ENCODE measurements around the gene MATR3. TPM values are rescaled to one million over a fixed set of nuclear protein-coding genes. Genes with fewer than 3 reads are reported as not detected.

Gene MATR3
- total RNA-seq, 1 experiment from 2014 or later: 267 TPM

- no peak overlapping the region for H4K91ac ChIP-seq (ENCODE audit: insufficient read length, low read depth, low read length)
- Mint-ChIP-seq H3K36me3 (ENCODE audit: insufficient read depth in 1 of 3, low read depth in 3 of 3) (no peaks in the 10 kb centered on the region), H3K27me3 (ENCODE audit: low read depth) (no peaks in the 10 kb centered on the region; the same call in none of the 2 replicates), H3K27ac (no peak overlapping the region), H3K4me3 (no peak overlapping the region), H3K9me3 (no peaks in the 10 kb centered on the region), H3K4me1 (peaks cover under 1 to 1% of the 10 kb centered on the region in 2 experiments; a peak in 2 of 4 replicates)
- H3K79me1 ChIP-seq (ENCODE audit: insufficient read depth, low read depth, low read length, poor library complexity, severe bottlenecking): no peaks in the 10 kb centered on the region
- H3K18ac ChIP-seq (ENCODE audit: insufficient read length, low read depth, low read length): no peak overlapping the region
- H2BK5ac ChIP-seq (ENCODE audit: insufficient read length, low read length): no peak overlapping the region
- no peak overlapping the region for H3T11ph ChIP-seq (ENCODE audit: low read length)
- H3K23me2 ChIP-seq (ENCODE audit: insufficient read length, low read depth, low read length, poor library complexity, severe bottlenecking): no peaks in the 10 kb centered on the region
- H3K27ac ChIP-seq (ENCODE audit: insufficient read length, low read depth, low read length): no peak overlapping the region
- no peak overlapping the region for H3K56ac ChIP-seq (ENCODE audit: insufficient read length, low read depth, low read length)
- H3K79me2 ChIP-seq (ENCODE audit: insufficient read depth, low read length): no peaks in the 10 kb centered on the region
- no peak overlapping the region for H3K4ac ChIP-seq (ENCODE audit: low read depth, low read length)
- TF ChIP-seq CTCF (conservative IDR thresholded peaks at IDR 0.05): no peak
- H3K9ac ChIP-seq (ENCODE audit: extremely low read depth, insufficient read length, low read length): no peak overlapping the region
- no peak overlapping the region for H2BK15ac ChIP-seq (ENCODE audit: low read depth, low read length)
- no peak overlapping the region for H2AFZ ChIP-seq (ENCODE audit: low read length)
- H2BK12ac ChIP-seq (ENCODE audit: insufficient read length, low read depth, low read length): no peak overlapping the region
- no peak overlapping the region for H4K8ac ChIP-seq (replicated peaks; ENCODE audit: insufficient read length, low read depth, low read length)
- H4K5ac ChIP-seq (ENCODE audit: insufficient read length, low read depth, low read length): no peak overlapping the region
- H3K4me2 ChIP-seq (ENCODE audit: insufficient read depth, insufficient read length, low read length): no peak overlapping the region
- peaks cover 2% of the 10 kb centered on the region; the same call in 1 of the 2 replicates for H3K4me1 ChIP-seq (ENCODE audit: insufficient read depth, low read length)
- H2BK120ac ChIP-seq (ENCODE audit: low read depth, low read length, poor library complexity, severe bottlenecking): no peak overlapping the region
- WGBS (ENCODE audit: extremely low coverage, insufficient read length, low lambda C conversion rate): no CpG with 5 or more reads among the region's 5 CpGs
- H2BK20ac ChIP-seq (ENCODE audit: low read depth, low read length, poor library complexity, severe bottlenecking): no peak overlapping the region
- no peak for DNase-seq
- H2AK5ac ChIP-seq (ENCODE audit: insufficient read length, low read length): no peak overlapping the region
- no peaks in the 10 kb centered on the region for H3K9me3 ChIP-seq (ENCODE audit: control insufficient read depth, low read depth, low read length)
- no peak overlapping the region for H3K23ac ChIP-seq (ENCODE audit: insufficient read length, low read depth, low read length)
- no peaks in the 10 kb centered on the region for H4K20me1 ChIP-seq (ENCODE audit: control insufficient read depth, insufficient read depth, insufficient read length)
- H3K27me3 ChIP-seq (ENCODE audit: insufficient read depth, low read length): no peaks in the 10 kb centered on the region
- no peak overlapping the region for H3K14ac ChIP-seq (ENCODE audit: insufficient read depth, low read length)
Observed at GRCh38 chr5:139256820-139257219, 36.7 kb upstream of the MATR3 start.

Measured in H9 (cell line).